ENCODE results near the gene ATP5F1D. TPM values are rescaled to one million over a fixed set of nuclear protein-coding genes. Genes with fewer than 3 reads are reported as not detected.

ATP5F1D gene
- total RNA-seq, 1 experiment from 2014 or later = 126 TPM

DNA sequence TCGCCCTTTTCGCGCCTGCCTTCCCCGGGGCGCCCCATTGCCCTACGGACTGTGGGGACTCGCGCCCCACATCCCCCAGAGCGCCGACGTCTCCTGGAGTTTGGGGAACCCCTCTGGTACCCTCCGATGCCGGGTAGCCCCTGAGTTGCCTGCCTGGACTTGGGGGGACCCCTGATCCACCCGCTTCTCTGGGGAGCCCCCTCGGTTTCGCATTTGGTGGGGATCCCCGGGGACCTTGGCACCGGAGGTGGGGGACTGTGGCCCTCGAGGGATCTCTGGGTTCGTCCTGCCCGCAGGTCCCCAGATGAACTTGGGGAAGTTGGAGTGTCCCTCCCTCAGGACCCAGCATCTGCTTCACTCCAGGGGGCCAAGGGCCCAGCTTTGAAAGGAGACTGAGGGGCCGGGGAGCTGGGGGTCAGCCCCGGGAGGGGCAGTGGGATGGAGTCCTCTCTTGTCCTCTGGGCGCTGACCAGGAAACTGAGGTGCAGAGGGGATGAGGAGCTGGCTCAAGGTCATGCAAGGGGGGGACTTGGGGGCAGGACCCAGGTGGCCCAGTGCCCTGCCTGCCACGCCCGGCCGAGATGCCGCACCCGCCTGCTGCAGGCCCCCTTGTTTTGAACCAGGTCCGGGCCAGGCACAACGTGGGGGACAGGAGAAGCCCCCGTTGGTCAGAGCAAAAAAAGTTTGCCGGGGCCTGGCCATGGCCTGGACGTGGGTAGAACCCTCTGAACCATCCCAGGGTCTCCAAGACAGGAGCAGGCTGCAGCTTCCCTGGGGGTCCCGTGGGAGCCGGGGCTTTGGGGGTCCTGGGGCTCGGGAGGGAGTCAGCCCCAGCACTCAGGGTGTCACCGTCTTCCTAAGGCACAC lies 45.2 kb downstream of the ATP5F1D start:
- no peaks in the 10 kb centered on the region for H3K9me3 ChIP-seq
- ChIA-PET POLR2A (interaction anchor here (0.6 kb wide), 1 partner anchor 27 kb away, joined by 3 read pairs; no protein-coding TSS in a partner anchor), CTCF (no interaction called here)
- intact Hi-C loops (cut with micrococcal nuclease; ENCODE audit: unreplicated experiment) = no loop called here
- peak overlapping the region; percentile 72 for H3K4me3 ChIP-seq (ENCODE audit: low read depth, low read length)
- peak overlapping the region; percentile 80 for H3K4me3 Mint-ChIP-seq (ENCODE audit: unreplicated experiment)
- no peak for TF ChIP-seq CTCF (IDR thresholded peaks at IDR 0.05; ENCODE audit: insufficient read depth in 1 of 2, low read depth in 1 of 2, low read length in 1 of 2, severe bottlenecking in 1 of 2, unreplicated experiment in 1 of 2)
- no peaks in the 10 kb centered on the region for H3K27me3 Mint-ChIP-seq (ENCODE audit: insufficient read depth, unreplicated experiment)
- H3K27ac Mint-ChIP-seq (ENCODE audit: unreplicated experiment) = peak overlapping the region; percentile 66
- H3K36me3 ChIP-seq (ENCODE audit: control insufficient read depth, insufficient read depth, low read length) = no peaks in the 10 kb centered on the region
- no peak for DNase-seq
- H3K4me1 ChIP-seq = peaks cover 52% of the 10 kb centered on the region
- H3K36me3 Mint-ChIP-seq (ENCODE audit: insufficient read depth, unreplicated experiment) = peaks cover 10% of the 10 kb centered on the region
- peaks cover 8% of the 10 kb centered on the region for H3K4me1 Mint-ChIP-seq (ENCODE audit: low read depth, unreplicated experiment)
- H3K27me3 ChIP-seq (replicated peaks; ENCODE audit: control insufficient read depth, insufficient read depth, low read length) = no peaks in the 10 kb centered on the region
- no peaks in the 10 kb centered on the region for H3K9me3 Mint-ChIP-seq (ENCODE audit: unreplicated experiment)
- BruUV-seq (replicated peaks) = no TSS peak

DNA sequence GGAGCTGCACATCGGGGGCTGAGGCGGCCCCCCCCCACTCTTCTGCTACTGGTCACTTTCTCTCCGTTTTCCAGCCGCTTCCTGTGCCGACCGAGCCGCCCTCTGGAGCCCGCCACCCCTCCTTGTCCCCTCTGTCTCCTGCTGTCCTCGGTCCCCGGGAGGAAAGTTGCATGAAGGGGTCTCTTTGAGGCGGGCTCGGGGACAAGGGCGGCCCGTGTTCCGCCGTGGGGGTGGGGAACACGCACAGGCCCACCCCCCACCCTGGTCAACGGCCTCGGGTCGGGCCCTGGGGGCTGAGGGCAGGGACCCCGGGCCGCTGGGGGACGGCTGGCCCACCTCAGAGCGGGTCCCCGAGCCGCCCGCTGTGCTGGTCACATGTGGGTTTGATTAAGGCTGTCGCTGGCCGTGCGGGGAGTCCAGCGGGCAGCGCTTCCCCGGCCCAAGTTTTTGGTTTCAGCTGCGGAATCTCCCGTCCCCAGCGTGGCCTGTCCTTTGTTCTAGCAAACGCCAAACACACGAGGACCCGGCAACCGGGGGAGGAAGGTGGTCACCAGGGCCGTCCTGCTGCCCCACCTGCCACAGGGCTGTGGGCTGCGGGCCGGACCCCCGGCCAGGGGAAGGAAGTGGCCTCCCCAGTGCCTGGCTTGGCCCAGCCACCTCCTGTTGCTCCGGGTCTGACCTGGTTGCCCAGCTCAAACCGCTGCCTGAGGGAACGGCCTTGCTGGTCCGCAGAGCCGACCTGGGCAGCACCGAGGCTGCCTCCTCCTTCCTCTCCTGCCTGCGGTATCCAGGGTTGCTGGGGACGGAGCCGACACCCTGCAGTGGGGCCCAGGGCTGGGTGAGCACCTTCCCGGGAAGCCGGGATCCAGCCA lies 46.0 kb downstream of the ATP5F1D start:
- no peak overlapping the region for H3K27ac Mint-ChIP-seq (ENCODE audit: unreplicated experiment)
- Histone ChIP-seq H3K27me3 (replicated peaks; ENCODE audit: control insufficient read depth, insufficient read depth, low read length) (no peaks in the 10 kb centered on the region), H3K4me1 (peaks cover 59% of the 10 kb centered on the region), H3K9me3 (no peaks in the 10 kb centered on the region), H3K4me3 (ENCODE audit: low read depth, low read length) (peak overlapping the region; percentile 72), H3K36me3 (ENCODE audit: control insufficient read depth, insufficient read depth, low read length) (no peaks in the 10 kb centered on the region)
- no TSS peak for BruUV-seq (replicated peaks)
- H3K4me1 Mint-ChIP-seq (ENCODE audit: low read depth, unreplicated experiment) = peaks cover 8% of the 10 kb centered on the region
- TF ChIP-seq CTCF (IDR thresholded peaks at IDR 0.05; ENCODE audit: insufficient read depth in 1 of 2, low read depth in 1 of 2, low read length in 1 of 2, severe bottlenecking in 1 of 2, unreplicated experiment in 1 of 2) = no peak
- peak overlapping the region; percentile 80 for H3K4me3 Mint-ChIP-seq (ENCODE audit: unreplicated experiment)
- no peaks in the 10 kb centered on the region for H3K9me3 Mint-ChIP-seq (ENCODE audit: unreplicated experiment)
- ChIA-PET POLR2A (no interaction called here), CTCF (no interaction called here)
- DNase-seq = peak in 1 of 2 experiments; percentile 39
- H3K27me3 Mint-ChIP-seq (ENCODE audit: insufficient read depth, unreplicated experiment) = no peaks in the 10 kb centered on the region
- peaks cover 7% of the 10 kb centered on the region for H3K36me3 Mint-ChIP-seq (ENCODE audit: insufficient read depth, unreplicated experiment)
- intact Hi-C loops (cut with micrococcal nuclease; ENCODE audit: unreplicated experiment) = no loop called here

DNA sequence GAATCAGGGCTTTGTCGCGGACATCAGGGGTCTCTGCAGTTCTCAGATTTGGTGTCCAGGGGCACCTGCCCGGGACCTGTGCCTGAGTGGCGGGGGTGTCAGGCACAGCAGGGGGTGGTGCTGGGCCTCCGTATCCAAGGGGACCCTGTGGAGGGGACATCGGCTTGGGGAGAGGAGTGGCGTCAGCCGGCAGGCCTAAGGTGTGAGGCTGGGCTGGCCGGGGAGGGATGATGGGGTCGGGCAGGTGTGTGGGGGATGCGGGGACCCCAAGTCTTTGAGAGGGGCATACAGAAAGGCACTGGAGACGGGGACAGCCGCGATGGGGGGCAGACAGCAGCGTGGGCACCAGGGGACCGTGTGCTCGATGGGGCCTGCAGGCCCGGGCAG lies 46.7 kb downstream of the ATP5F1D start:
- ChIA-PET POLR2A (no interaction called here), CTCF (no interaction called here)
- H3K9me3 Mint-ChIP-seq (ENCODE audit: unreplicated experiment) = no peaks in the 10 kb centered on the region
- H3K4me3 Mint-ChIP-seq (ENCODE audit: unreplicated experiment) = no peak overlapping the region
- Histone ChIP-seq H3K36me3 (ENCODE audit: control insufficient read depth, insufficient read depth, low read length) (no peaks in the 10 kb centered on the region), H3K27me3 (replicated peaks; ENCODE audit: control insufficient read depth, insufficient read depth, low read length) (no peaks in the 10 kb centered on the region), H3K4me3 (ENCODE audit: low read depth, low read length) (no peak overlapping the region; the same call in 1 of the 2 replicates), H3K9me3 (no peaks in the 10 kb centered on the region), H3K4me1 (peaks cover 53% of the 10 kb centered on the region)
- no peak for TF ChIP-seq CTCF (IDR thresholded peaks at IDR 0.05; ENCODE audit: insufficient read depth in 1 of 2, low read depth in 1 of 2, low read length in 1 of 2, severe bottlenecking in 1 of 2, unreplicated experiment in 1 of 2)
- no TSS peak for BruUV-seq (replicated peaks)
- H3K4me1 Mint-ChIP-seq (ENCODE audit: low read depth, unreplicated experiment) = peaks cover 8% of the 10 kb centered on the region
- no peak overlapping the region for H3K27ac Mint-ChIP-seq (ENCODE audit: unreplicated experiment)
- no peaks in the 10 kb centered on the region for H3K27me3 Mint-ChIP-seq (ENCODE audit: insufficient read depth, unreplicated experiment)
- H3K36me3 Mint-ChIP-seq (ENCODE audit: insufficient read depth, unreplicated experiment) = peaks cover 7% of the 10 kb centered on the region
- DNase-seq = no peak
- intact Hi-C loops (cut with micrococcal nuclease; ENCODE audit: unreplicated experiment) = no loop called here
